GM23248 (cell line): ENCODE results near the gene CTNNA3.

Experiments used
- EZH2 ChIP-seq: fragments of 200-600 bp; sonication (generic); IDR thresholded peaks from 2 replicates; pipeline ENCODE4 v1.6.1; 2018; ENCODE audit warnings: antibody characterized with exemption, mild to moderate bottlenecking; ENCODE audit not compliant: insufficient read depth, poor library complexity, severe bottlenecking
- EZH2phosphoT487 ChIP-seq: fragments of 200-600 bp; sonication (generic); IDR thresholded peaks from 2 replicates; pipeline ENCODE4 v1.6.1; 2018; ENCODE audit warnings: antibody characterized with exemption, moderate library complexity, mild to moderate bottlenecking, low read depth; ENCODE audit not compliant: insufficient read depth

DNA sequence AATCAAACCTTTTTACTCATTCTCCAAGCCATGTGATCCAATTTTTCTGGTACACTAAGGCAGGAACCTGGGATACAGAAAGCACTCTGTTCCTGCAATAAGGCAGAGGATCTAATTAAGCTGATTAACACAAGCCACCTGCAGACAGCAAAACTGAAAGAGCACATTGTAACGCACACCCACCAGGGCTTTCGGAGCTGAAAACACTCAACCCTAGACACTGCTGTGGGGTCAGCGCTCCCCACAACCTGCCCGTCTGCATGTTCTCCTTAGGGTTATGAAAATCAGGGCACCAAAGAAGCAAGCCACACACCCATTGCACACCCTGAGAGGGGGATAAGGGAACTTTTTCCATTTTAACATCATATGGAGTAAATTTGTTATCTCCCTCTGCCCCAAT lies 1792.4 kb downstream of the CTNNA3 start:
- TF ChIP-seq EZH2 (no peak), EZH2phosphoT487 (no peak)
